GM21390 (cell line): ENCODE data around the gene ASXL1.
A peak's percentile ranks its signal among the peaks of the same experiment; 100 is the strongest.

Experiments used
- ATAC-seq: cut with Tn5 transposase; IDR thresholded peaks from one replicate; pipeline ENCODE4 v1.9.1; 2021; ENCODE audit not compliant: unreplicated experiment

The ASXL1 gene

GRCh38 chr20:32476684-32477593 is 118.8 kb downstream of the ASXL1 start:
- ATAC-seq = no peak

GRCh38 chr20:32477594-32478512 is 119.7 kb downstream of the ASXL1 start:
- no peak for ATAC-seq

- ATAC-seq = no peak
Measured at GRCh38 chr20:32478576-32478975, 120.4 kb downstream of the ASXL1 start.

GRCh38 chr20:32479012-32479411 is 120.9 kb downstream of the ASXL1 start:
- no peak for ATAC-seq

- ATAC-seq = no peak
Measured at GRCh38 chr20:32479697-32480171, 121.6 kb downstream of the ASXL1 start.

GRCh38 chr20:32480371-32481241 is 122.5 kb downstream of the ASXL1 start:
- ATAC-seq = no peak

GRCh38 chr20:32481311-32482142 is 123.4 kb downstream of the ASXL1 start:
- no peak for ATAC-seq

GRCh38 chr20:32482143-32482441 is 124.0 kb downstream of the ASXL1 start:
- ATAC-seq = no peak

- no peak for ATAC-seq
Measured at GRCh38 chr20:32482442-32483261, 124.5 kb downstream of the ASXL1 start.

- ATAC-seq = no peak
Measured at GRCh38 chr20:32483351-32484224, 125.5 kb downstream of the ASXL1 start.

GRCh38 chr20:32484225-32484957 is 126.3 kb downstream of the ASXL1 start:
- ATAC-seq = no peak

- ATAC-seq = peak; percentile 70
Measured at GRCh38 chr20:32484958-32485769, 127.0 kb downstream of the ASXL1 start.

GRCh38 chr20:32485770-32486478 is 127.8 kb downstream of the ASXL1 start:
- ATAC-seq = no peak

- ATAC-seq = no peak
Measured at GRCh38 chr20:32487381-32487780, 129.2 kb downstream of the ASXL1 start.

GRCh38 chr20:32488066-32488838 is 130.1 kb downstream of the ASXL1 start:
- ATAC-seq = no peak
